ENCODE results near the gene SLC9C2. TPM values are rescaled to one million over a fixed set of nuclear protein-coding genes. Genes with fewer than 3 reads are reported as not detected.

The SLC9C2 gene
- total RNA-seq, 4 donors from 2014 or later, result not detected

DNA sequence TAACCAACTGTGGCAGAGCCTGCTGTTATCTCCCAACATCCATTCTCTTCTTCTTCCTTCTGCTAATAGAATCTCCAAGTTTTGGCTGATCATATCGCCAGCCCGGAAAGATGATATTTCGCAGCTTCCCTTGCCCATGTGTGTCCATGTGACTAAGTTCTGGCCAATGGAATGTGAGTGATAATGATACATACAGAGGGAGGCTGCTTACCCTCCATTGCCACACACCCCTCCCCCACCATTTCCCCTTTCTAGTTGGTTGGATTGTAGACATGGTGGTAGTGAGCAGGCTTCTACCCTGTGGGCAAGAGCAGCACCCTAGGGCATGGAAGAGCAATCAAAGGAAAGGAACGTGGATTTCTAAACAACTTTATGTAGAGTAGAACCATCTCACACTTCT is 48.8 kb downstream of the SLC9C2 start:
- Histone ChIP-seq H3K27ac (no peak overlapping the region), H3K27me3 (no peaks in the 10 kb centered on the region), H3K9me3 (no peaks in the 10 kb centered on the region), H3K4me3 (no peak overlapping the region), H3K4me1 (no peaks in the 10 kb centered on the region), H3K36me3 (no peaks in the 10 kb centered on the region)
- intact Hi-C loops (cut with DNase I; ENCODE audit: low total_unique reads) (no loop called here), in situ Hi-C loops (cut with MboI; ENCODE audit: low sequenced_read_pairs in 4 of 4) (no loop called here)
- DNase-seq, result no peak
- ATAC-seq, result no peak
- TF ChIP-seq POLR2A (IDR thresholded peaks at IDR 0.05), result no peak
- TF ChIP-seq CTCF (IDR thresholded peaks at IDR 0.05 in 4 of 5, conservative IDR thresholded peaks at IDR 0.05 in 1 of 5), result no peak

- intact Hi-C loops (cut with DNase I; ENCODE audit: low total_unique reads) (no loop called here), in situ Hi-C loops (cut with MboI; ENCODE audit: low sequenced_read_pairs in 4 of 4) (no loop called here)
- ATAC-seq, result no peak
- H3K4me1 ChIP-seq, result no peaks in the 10 kb centered on the region
- no peaks in the 10 kb centered on the region for H3K36me3 ChIP-seq
- no peak for TF ChIP-seq CTCF (IDR thresholded peaks at IDR 0.05 in 4 of 5, conservative IDR thresholded peaks at IDR 0.05 in 1 of 5)
- no peak for TF ChIP-seq POLR2A (IDR thresholded peaks at IDR 0.05)
- DNase-seq, result no peak
- no peaks in the 10 kb centered on the region for H3K27me3 ChIP-seq
- H3K9me3 ChIP-seq, result no peaks in the 10 kb centered on the region
- no peak overlapping the region for H3K4me3 ChIP-seq
- H3K27ac ChIP-seq, result no peak overlapping the region
Observed at GRCh38 chr1:173553312-173553711, 49.6 kb downstream of the SLC9C2 start.

- no peaks in the 10 kb centered on the region for H3K36me3 ChIP-seq
- TF ChIP-seq POLR2A (IDR thresholded peaks at IDR 0.05) (no peak), CTCF (IDR thresholded peaks at IDR 0.05 in 4 of 5, conservative IDR thresholded peaks at IDR 0.05 in 1 of 5) (no peak)
- no peak overlapping the region for H3K27ac ChIP-seq
- intact Hi-C loops (cut with DNase I; ENCODE audit: low total_unique reads) (no loop called here), in situ Hi-C loops (cut with MboI; ENCODE audit: low sequenced_read_pairs in 4 of 4) (no loop called here)
- ATAC-seq, result no peak
- no peak for DNase-seq
- H3K27me3 ChIP-seq, result no peaks in the 10 kb centered on the region
- no peak overlapping the region for H3K4me3 ChIP-seq
- no peaks in the 10 kb centered on the region for H3K4me1 ChIP-seq
- H3K9me3 ChIP-seq, result no peaks in the 10 kb centered on the region
Observed at GRCh38 chr1:173551699-173552098, 51.2 kb downstream of the SLC9C2 start.

GRCh38 chr1:173549813-173550212 is 53.1 kb downstream of the SLC9C2 start:
- Histone ChIP-seq H3K36me3 (no peaks in the 10 kb centered on the region), H3K4me1 (no peaks in the 10 kb centered on the region), H3K27ac (no peak overlapping the region), H3K9me3 (no peaks in the 10 kb centered on the region), H3K27me3 (no peaks in the 10 kb centered on the region), H3K4me3 (no peak overlapping the region)
- no peak for ATAC-seq
- TF ChIP-seq CTCF (IDR thresholded peaks at IDR 0.05 in 4 of 5, conservative IDR thresholded peaks at IDR 0.05 in 1 of 5) (no peak), POLR2A (IDR thresholded peaks at IDR 0.05) (no peak)
- in situ Hi-C loops (cut with MboI; ENCODE audit: low sequenced_read_pairs in 4 of 4), result no loop called here
- intact Hi-C loops (cut with DNase I; ENCODE audit: low total_unique reads), result no loop called here
- DNase-seq, result no peak

DNA sequence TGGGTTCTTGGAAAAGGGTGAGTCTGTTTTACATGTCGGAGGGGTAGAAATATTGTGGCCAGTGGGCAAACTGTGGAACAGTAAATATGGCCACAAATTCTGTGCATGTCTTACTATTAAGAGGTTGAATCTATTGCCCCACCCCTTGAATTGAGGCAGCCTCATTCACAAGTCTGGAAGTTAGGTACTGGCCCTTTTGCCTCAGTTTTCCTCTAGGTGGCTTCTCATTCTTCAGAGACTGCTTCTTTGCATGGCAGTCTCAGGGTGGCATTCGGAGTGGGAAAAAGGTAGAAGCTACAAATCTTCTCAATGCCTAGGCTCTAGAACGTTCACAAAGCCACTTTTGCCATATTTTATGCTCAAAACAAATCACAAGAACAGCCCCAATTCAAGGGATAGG is 57.2 kb downstream of the SLC9C2 start:
- Histone ChIP-seq H3K27me3 (no peaks in the 10 kb centered on the region), H3K36me3 (no peaks in the 10 kb centered on the region), H3K27ac (no peak overlapping the region), H3K4me1 (no peaks in the 10 kb centered on the region), H3K4me3 (no peak overlapping the region), H3K9me3 (no peaks in the 10 kb centered on the region)
- ATAC-seq (no peak), DNase-seq (no peak)
- intact Hi-C loops (cut with DNase I; ENCODE audit: low total_unique reads), result no loop called here
- in situ Hi-C loops (cut with MboI; ENCODE audit: low sequenced_read_pairs in 4 of 4), result no loop called here
- no peak for TF ChIP-seq CTCF (IDR thresholded peaks at IDR 0.05 in 4 of 5, conservative IDR thresholded peaks at IDR 0.05 in 1 of 5)
- TF ChIP-seq POLR2A (IDR thresholded peaks at IDR 0.05), result no peak
